Naive thymus-derived CD4-positive, alpha-beta T cell (primary cell): ENCODE measurements around the gene SLC6A9. TPM values are rescaled to one million over a fixed set of nuclear protein-coding genes. Genes with fewer than 3 reads are reported as not detected.

ENCODE experiments used
- ATAC-seq: fragments of 150-1000 bp; cut with Tn5 transposase; 2 replicates; pipeline ENCODE4 v1.10.0; 2021; ENCODE audit warnings: mild to moderate bottlenecking, moderate library complexity
- CTCF ChIA-PET: fragments of 350-600 bp; sonication (Branson Sonifier 250); formaldehyde crosslinking; loops from one replicate; lab custom pipeline; 2021; ENCODE audit warnings: antibody characterized with exemption; lab: Charles Lee
- POLR2A ChIA-PET: fragments of 350-600 bp; sonication (Branson Sonifier 250); formaldehyde crosslinking; loops from one replicate; lab custom pipeline; 2021; ENCODE audit warnings: antibody characterized with exemption, inconsistent platforms; lab: Charles Lee
- DNase-seq, 9 donors: peaks; one replicate each; pipeline versions ENCODE4 v3.0.0 to v3.0.0-alpha.2; 2020 to 2022; ENCODE audit warnings: mixed read lengths in 1 of 9
- H3K27ac ChIP-seq: one replicate; pipeline ENCODE4 v1.7.0; 2013; ENCODE audit warnings: mild to moderate bottlenecking, low read depth, low read length, moderate library complexity
- H3K27me3 ChIP-seq, 2 donors: one replicate each; pipeline ENCODE4 v1.7.0; 2013; ENCODE audit warnings: low read length in 2 of 2, mild to moderate bottlenecking in 2 of 2, moderate library complexity in 2 of 2; ENCODE audit not compliant: control insufficient read depth in 2 of 2, insufficient read depth in 2 of 2
- H3K36me3 ChIP-seq, 3 experiments: 1 replicate in 2 of 3; 2 replicates in 1 of 3; pipeline ENCODE4 v1.7.0; 2013; ENCODE audit warnings: low read length in 3 of 3, mild to moderate bottlenecking in 3 of 3, moderate library complexity in 1 of 3; ENCODE audit not compliant: insufficient read depth in 3 of 3, control insufficient read depth in 2 of 3
- H3K4me1 ChIP-seq, 2 donors: one replicate each; pipeline ENCODE4 v1.7.0; 2013; ENCODE audit warnings: low read length in 2 of 2, mild to moderate bottlenecking in 2 of 2, moderate library complexity in 1 of 2; ENCODE audit not compliant: control insufficient read depth in 2 of 2, insufficient read depth in 2 of 2
- H3K4me3 ChIP-seq: 2 replicates; pipeline ENCODE4 v1.7.0; 2013; ENCODE audit warnings: mild to moderate bottlenecking, low read length
- H3K9me3 ChIP-seq, 3 experiments: 1 replicate in 2 of 3; 2 replicates in 1 of 3; pipeline ENCODE4 v1.7.0; 2013; ENCODE audit warnings: low read length in 3 of 3; ENCODE audit not compliant: control insufficient read depth in 2 of 3
- H3K27ac Mint-ChIP-seq, 9 donors: one replicate each; pipeline ENCODE4 v1.8.0; 2020 to 2022; ENCODE audit warnings: mixed read lengths in 9 of 9, mild to moderate bottlenecking in 8 of 9, moderate library complexity in 5 of 9, inconsistent platforms in 2 of 9
- H3K27me3 Mint-ChIP-seq, 5 donors: one replicate each; pipeline ENCODE4 v1.8.0; 2021 to 2022; ENCODE audit warnings: mixed read lengths in 5 of 5, mild to moderate bottlenecking in 1 of 5
- H3K36me3 Mint-ChIP-seq, 5 donors: one replicate each; pipeline ENCODE4 v1.8.0; 2020 to 2022; ENCODE audit warnings: mixed read lengths in 5 of 5, mild to moderate bottlenecking in 3 of 5, inconsistent platforms in 1 of 5
- H3K4me1 Mint-ChIP-seq, 7 donors: one replicate each; pipeline ENCODE4 v1.8.0; 2020 to 2022; ENCODE audit warnings: mixed read lengths in 7 of 7, mild to moderate bottlenecking in 3 of 7, inconsistent platforms in 1 of 7
- H3K4me3 Mint-ChIP-seq, 10 donors: one replicate each; pipeline ENCODE4 v1.8.0; 2020 to 2022; ENCODE audit warnings: mild to moderate bottlenecking in 10 of 10, mixed read lengths in 10 of 10, moderate library complexity in 6 of 10, inconsistent platforms in 2 of 10
- H3K9me3 Mint-ChIP-seq, 11 donors: one replicate each; pipeline ENCODE4 v1.8.0; 2020 to 2022; ENCODE audit warnings: mixed read lengths in 11 of 11, mild to moderate bottlenecking in 4 of 11, inconsistent platforms in 1 of 11, moderate library complexity in 1 of 11
- intact Hi-C, 2 donors: fragments of 100-400 bp; cut with micrococcal nuclease; formaldehyde crosslinking; loops; one replicate each; pipeline ENCODE4 v1.15.1; 2023
- polyA plus RNA-seq, 2 donors: library from polyadenylated mRNA; unstranded; fragments of 300-500 nt; fragmentation: Illumina TruSeq; gene quantifications; one replicate each; pipeline ENCODE4 v1.2.3, GENCODE V29; 2021
- total RNA-seq, 6 experiments: library from RNA in 5 of 6; stranded (reverse) in 5 of 6; gene quantifications; 1 replicate in 5 of 6; 2 replicates in 1 of 6; pipeline ENCODE4 v1.2.3 and lab custom pipeline; 2021 to 2026

SLC6A9 gene
- total and polyA plus RNA-seq, 7 experiments from 2014 or later, result 0.26 to 5.0 (median 0.49) TPM; not detected in 2

- Histone ChIP-seq H3K27me3 (no peaks in the 10 kb centered on the region), H3K9me3 (no peaks in the 10 kb centered on the region), H3K4me1 (no peaks in the 10 kb centered on the region), H3K27ac (no peak overlapping the region), H3K4me3 (no peak overlapping the region), H3K36me3 (no peaks in the 10 kb centered on the region)
- peaks cover 0 to 19% (median 0%) of the 10 kb centered on the region in 7 donors for H3K4me1 Mint-ChIP-seq
- intact Hi-C loops, result loop anchor here (1.0 to 10.0 kb wide), 5 partner anchors 31 to 507 kb away; partner anchors contain the start of gene ERI3 (in 1 of the 2)
- no peaks in the 10 kb centered on the region for H3K9me3 Mint-ChIP-seq
- H3K36me3 Mint-ChIP-seq, result no peaks in the 10 kb centered on the region
- ATAC-seq (peak; percentile 88), DNase-seq (peak; percentile 32 to 71 (median 58))
- peaks cover 0 to 12% (median 0%) of the 10 kb centered on the region in 5 donors for H3K27me3 Mint-ChIP-seq
- H3K4me3 Mint-ChIP-seq, result peak overlapping the region in 1 of 10 donors; percentile 1
- CTCF ChIA-PET, result interaction anchor here (0.5 to 5.4 kb wide), 11 partner anchors 10 to 388 kb away, joined by 3 to 87 read pairs (median 4); no protein-coding TSS in a partner anchor
- peak overlapping the region in 1 of 9 donors; percentile 18 for H3K27ac Mint-ChIP-seq
- POLR2A ChIA-PET, result no interaction called here
Observed at GRCh38 chr1:44036409-44037139, 5.3 kb upstream of the SLC6A9 start.

GRCh38 chr1:44035726-44036408 lies 4.6 kb upstream of the SLC6A9 start:
- no peaks in the 10 kb centered on the region for H3K9me3 ChIP-seq
- no peaks in the 10 kb centered on the region for H3K27me3 ChIP-seq
- Mint-ChIP-seq H3K4me3 (no peak overlapping the region), H3K36me3 (no peaks in the 10 kb centered on the region), H3K4me1 (peaks cover 0 to 26% (median 3%) of the 10 kb centered on the region in 7 donors), H3K9me3 (no peaks in the 10 kb centered on the region), H3K27ac (no peak overlapping the region), H3K27me3 (peaks cover 0 to 10% (median 0%) of the 10 kb centered on the region in 5 donors)
- no peak overlapping the region for H3K27ac ChIP-seq
- no peaks in the 10 kb centered on the region for H3K36me3 ChIP-seq
- intact Hi-C loops, result loop anchor here (1.0 to 10.0 kb wide), 5 partner anchors 31 to 507 kb away; partner anchors contain the start of gene ERI3 (in 1 of the 2)
- CTCF ChIA-PET, result interaction anchor here (0.5 to 5.4 kb wide), 9 partner anchors 11 to 387 kb away, joined by 3 to 87 read pairs (median 4); no protein-coding TSS in a partner anchor
- ATAC-seq, result no peak
- no peak for DNase-seq
- H3K4me1 ChIP-seq, result no peaks in the 10 kb centered on the region
- H3K4me3 ChIP-seq, result no peak overlapping the region
- POLR2A ChIA-PET, result no interaction called here

DNA sequence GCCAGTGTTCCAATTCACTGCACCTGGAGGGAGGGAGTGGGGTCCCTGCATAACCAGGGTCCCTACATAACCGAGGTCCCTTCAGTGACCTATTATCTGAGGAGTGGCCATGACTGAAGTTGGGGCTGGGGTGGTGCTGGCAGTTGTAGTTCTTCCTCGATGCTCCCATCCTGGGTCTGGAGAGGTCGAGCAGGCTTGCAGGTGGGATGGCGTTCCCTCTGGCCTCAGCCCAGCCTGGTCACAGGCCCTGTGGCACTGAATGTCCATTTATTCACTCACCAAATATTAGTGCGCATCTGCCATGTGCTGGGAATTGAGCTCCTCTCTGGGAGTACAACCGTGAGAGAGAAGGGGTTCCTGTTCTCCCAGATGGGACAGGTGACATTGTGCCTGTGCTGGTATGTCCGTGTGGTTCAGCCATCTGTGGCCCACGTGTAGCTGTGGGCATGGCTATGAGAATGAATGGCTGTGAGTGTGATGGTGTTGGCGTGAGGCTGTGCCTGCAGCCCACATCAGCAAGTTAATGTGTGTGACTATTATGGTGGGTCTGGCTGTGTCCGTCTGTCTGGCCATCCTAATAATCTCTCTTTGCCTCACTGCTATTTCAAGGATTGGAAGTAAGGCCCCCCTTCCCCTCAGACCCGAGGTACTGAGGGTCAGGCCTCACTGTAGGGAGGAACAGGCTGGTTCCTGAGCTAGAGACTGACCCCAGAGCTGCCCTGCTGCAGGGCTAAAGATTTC lies 3.9 kb upstream of the SLC6A9 start:
- no peaks in the 10 kb centered on the region for H3K4me1 ChIP-seq
- H3K4me3 Mint-ChIP-seq, result no peak overlapping the region
- peaks cover 0 to 8% (median 0%) of the 10 kb centered on the region in 5 donors for H3K27me3 Mint-ChIP-seq
- no peak overlapping the region for H3K27ac ChIP-seq
- H3K36me3 Mint-ChIP-seq, result no peaks in the 10 kb centered on the region
- peak overlapping the region in 1 of 9 donors; percentile 33 for H3K27ac Mint-ChIP-seq
- H3K4me3 ChIP-seq, result no peak overlapping the region
- ATAC-seq (no peak), DNase-seq (no peak)
- H3K9me3 ChIP-seq, result no peaks in the 10 kb centered on the region
- no peaks in the 10 kb centered on the region for H3K36me3 ChIP-seq
- H3K4me1 Mint-ChIP-seq, result peaks cover 0 to 26% (median 3%) of the 10 kb centered on the region in 7 donors
- H3K9me3 Mint-ChIP-seq, result no peaks in the 10 kb centered on the region
- CTCF ChIA-PET, result interaction anchor here (0.7 to 5.4 kb wide), 3 partner anchors 22 to 32 kb away, joined by 3 to 87 read pairs (median 4); no protein-coding TSS in a partner anchor
- no peaks in the 10 kb centered on the region for H3K27me3 ChIP-seq
- POLR2A ChIA-PET, result no interaction called here
- intact Hi-C loops, result loop anchor here (5.0 to 10.0 kb wide), 2 partner anchors 320 to 1652 kb away; partner anchors contain the start of genes ERI3 (in 1 of the 2), GPBP1L1 (in 1 of the 2) and TMEM69 (in 1 of the 2)

- no peak overlapping the region for H3K4me3 ChIP-seq
- POLR2A ChIA-PET, result no interaction called here
- intact Hi-C loops, result loop anchor here (5.0 to 10.0 kb wide), 2 partner anchors 320 to 1653 kb away; partner anchors contain the start of genes ERI3 (in 1 of the 2), GPBP1L1 (in 1 of the 2) and TMEM69 (in 1 of the 2)
- no peaks in the 10 kb centered on the region for H3K27me3 ChIP-seq
- CTCF ChIA-PET, result interaction anchor here (1.4 to 5.4 kb wide), 2 partner anchors 28 to 31 kb away, joined by 4 to 87 read pairs; no protein-coding TSS in a partner anchor
- no peaks in the 10 kb centered on the region for H3K9me3 ChIP-seq
- ATAC-seq (no peak), DNase-seq (no peak)
- Mint-ChIP-seq H3K36me3 (no peaks in the 10 kb centered on the region), H3K4me1 (peaks cover 4 to 31% (median 8%) of the 10 kb centered on the region in 7 donors), H3K27ac (no peak overlapping the region), H3K27me3 (peaks cover 0 to 3% (median 0%) of the 10 kb centered on the region in 5 donors), H3K9me3 (no peaks in the 10 kb centered on the region), H3K4me3 (no peak overlapping the region)
- peaks cover 0 to 3% of the 10 kb centered on the region in 2 donors for H3K4me1 ChIP-seq
- no peak overlapping the region for H3K27ac ChIP-seq
- no peaks in the 10 kb centered on the region for H3K36me3 ChIP-seq
Observed at GRCh38 chr1:44034423-44034822, 3.2 kb upstream of the SLC6A9 start.

DNA sequence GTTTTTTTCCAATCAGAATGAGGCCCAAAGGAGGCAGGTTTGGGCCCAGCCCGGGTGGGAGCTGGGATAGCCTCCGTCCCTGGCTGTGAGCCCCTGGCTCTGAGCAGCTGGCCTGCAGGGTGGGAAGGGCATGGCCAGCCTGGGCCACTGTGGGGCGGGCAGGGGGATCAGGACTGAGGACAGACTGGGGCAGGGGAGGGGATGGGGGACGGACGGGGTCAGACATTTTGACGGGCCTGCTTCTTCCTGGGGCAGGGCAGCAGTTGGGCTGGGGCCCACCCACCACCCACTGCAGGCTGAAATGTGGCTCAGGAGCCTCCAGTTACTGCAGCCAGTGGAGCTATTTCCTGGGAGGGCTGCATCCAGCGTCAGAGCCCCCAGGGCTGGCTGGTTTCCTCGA lies 2.5 kb upstream of the SLC6A9 start:
- intact Hi-C loops, result loop anchor here (5.0 to 10.0 kb wide), 2 partner anchors 321 to 1654 kb away; partner anchors contain the start of genes ERI3 (in 1 of the 2), GPBP1L1 (in 1 of the 2) and TMEM69 (in 1 of the 2)
- H3K4me1 ChIP-seq, result peaks cover 0 to 7% of the 10 kb centered on the region in 2 donors
- no peak overlapping the region for H3K4me3 ChIP-seq
- ChIA-PET CTCF (interaction anchor here (1.0 to 5.4 kb wide), 3 partner anchors 20 to 31 kb away, joined by 3 to 87 read pairs (median 4); no protein-coding TSS in a partner anchor), POLR2A (no interaction called here)
- ATAC-seq, result no peak
- H3K36me3 ChIP-seq, result no peaks in the 10 kb centered on the region
- Mint-ChIP-seq H3K4me1 (peaks cover 11 to 37% (median 15%) of the 10 kb centered on the region in 7 donors), H3K27ac (no peak overlapping the region), H3K36me3 (no peaks in the 10 kb centered on the region), H3K27me3 (peaks cover 0 to 3% (median 0%) of the 10 kb centered on the region in 5 donors), H3K9me3 (no peaks in the 10 kb centered on the region), H3K4me3 (no peak overlapping the region)
- H3K9me3 ChIP-seq, result no peaks in the 10 kb centered on the region
- no peak for DNase-seq
- no peak overlapping the region for H3K27ac ChIP-seq
- no peaks in the 10 kb centered on the region for H3K27me3 ChIP-seq
